PC-3 (cell line): ENCODE measurements around the gene LTA4H. TPM values are rescaled to one million over a fixed set of nuclear protein-coding genes. Genes with fewer than 3 reads are reported as not detected.

Source experiments
- ATAC-seq: fragments of 200-7000 bp; cut with Tn5 transposase; 2 replicates; pipeline ENCODE4 v1.9.1; 2020; ENCODE audit warnings: mild to moderate bottlenecking, moderate library complexity
- BruUV-seq: library from RNA; stranded (reverse); fragments of 400-500 nt; replicated peaks from 2 replicates; lab custom pipeline; 2021; lab: Mats Ljungman, UMichigan
- CTCF ChIA-PET: fragments of 300-600 bp; sonication (Branson Sonifier 250); formaldehyde crosslinking; loops from one replicate; lab custom pipeline; 2022; ENCODE audit warnings: antibody characterized with exemption; lab: Charles Lee
- POLR2A ChIA-PET: fragments of 300-600 bp; sonication (Branson Sonifier 250); formaldehyde crosslinking; loops from one replicate; lab custom pipeline; 2022; ENCODE audit warnings: antibody characterized with exemption; ENCODE audit not compliant: unreplicated experiment; lab: Charles Lee
- DNase-seq: peaks from one replicate; pipeline ENCODE4 v3.0.0-alpha.2; 2015
- H2AFZ ChIP-seq: fragments of 300-600 bp; sonication (generic); 2 replicates; pipeline ENCODE4 v1.6.0; 2016; ENCODE audit warnings: antibody characterized with exemption, low read length
- H3F3A ChIP-seq: fragments of 300-600 bp; sonication (generic); one replicate; pipeline ENCODE4 v1.6.0; 2017; ENCODE audit warnings: antibody characterized with exemption, low read length, control low read depth, mild to moderate bottlenecking; ENCODE audit not compliant: unreplicated experiment
- H3K27ac ChIP-seq: fragments of 300-600 bp; sonication (generic); 2 replicates; pipeline ENCODE4 v1.5.1; 2016; ENCODE audit warnings: mild to moderate bottlenecking, low read length
- H3K27me3 ChIP-seq: fragments of 300-600 bp; sonication (generic); 2 replicates; pipeline ENCODE4 v1.6.1; 2016; ENCODE audit warnings: low read length, mixed read lengths
- H3K36me3 ChIP-seq: fragments of 300-600 bp; sonication (generic); 2 replicates; pipeline ENCODE4 v1.6.1; 2016; ENCODE audit warnings: low read depth, mixed run types, low read length, mixed read lengths
- H3K4me1 ChIP-seq: fragments of 300-600 bp; sonication (generic); 2 replicates; pipeline ENCODE4 v1.5.1; 2016; ENCODE audit warnings: low read length; ENCODE audit not compliant: insufficient read depth
- H3K4me2 ChIP-seq: fragments of 300-600 bp; sonication (generic); 2 replicates; pipeline ENCODE4 v1.6.0; 2016; ENCODE audit warnings: low read length
- H3K4me3 ChIP-seq: fragments of 300-600 bp; sonication (generic); 2 replicates; pipeline ENCODE4 v1.5.1; 2016; ENCODE audit warnings: mild to moderate bottlenecking, low read length, mixed read lengths
- H3K79me2 ChIP-seq: fragments of 300-600 bp; sonication (generic); 2 replicates; pipeline ENCODE4 v1.6.1; 2017; ENCODE audit warnings: low read length, mixed read lengths
- H3K9ac ChIP-seq: fragments of 300-600 bp; sonication (generic); 2 replicates; pipeline ENCODE4 v1.6.0; 2016; ENCODE audit warnings: mild to moderate bottlenecking, low read length
- H3K9me2 ChIP-seq: fragments of 300-600 bp; sonication (generic); replicated peaks from 2 replicates; pipeline ENCODE4 v1.6.1; 2016; ENCODE audit warnings: mixed run types, low read length, mixed read lengths
- H3K9me3 ChIP-seq: fragments of 300-600 bp; sonication (generic); 2 replicates; pipeline ENCODE4 v1.6.1; 2016; ENCODE audit warnings: low read length, mixed read lengths
- H4K20me1 ChIP-seq: fragments of 300-600 bp; sonication (generic); 2 replicates; pipeline ENCODE4 v1.6.1; 2016; ENCODE audit warnings: low read length, mixed read lengths
- CTCF ChIP-seq: fragments of 300-600 bp; sonication (generic); conservative IDR thresholded peaks from 2 replicates; pipeline ENCODE4 v1.5.1; 2017; ENCODE audit warnings: antibody characterized with exemption, low read depth, mild to moderate bottlenecking, low read length
- EZH2 ChIP-seq: fragments of 300-600 bp; sonication (generic); IDR thresholded peaks from one replicate; pipeline ENCODE4 v1.6.1; 2017; ENCODE audit warnings: antibody characterized with exemption, mild to moderate bottlenecking, low read length; ENCODE audit not compliant: unreplicated experiment
- EZH2phosphoT487 ChIP-seq: fragments of 300-600 bp; sonication (generic); IDR thresholded peaks from 2 replicates; pipeline ENCODE4 v1.6.1; 2018; ENCODE audit warnings: mild to moderate bottlenecking, antibody characterized with exemption, low read length, borderline replicate concordance
- intact Hi-C: fragments of 100-400 bp; cut with micrococcal nuclease; formaldehyde crosslinking; loops from 2 replicates; pipeline ENCODE4 v1.9.0; 2023
- total RNA-seq: library from RNA; depleted of rRNA; stranded (reverse); fragments of >200 nt; gene quantifications from 2 replicates; pipeline ENCODE4 v1.2.3, GENCODE V29; 2014

LTA4H gene
- total RNA-seq, 1 experiment from 2014 or later = 58.4 TPM

GRCh38 chr12:96026331-96026730 lies 9.1 kb downstream of the LTA4H start:
- peaks cover 32% of the 10 kb centered on the region; the same call in 1 of the 2 replicates for H3K36me3 ChIP-seq
- CTCF ChIA-PET = no interaction called here

GRCh38 chr12:96025518-96025917 lies 9.9 kb downstream of the LTA4H start:
- intact Hi-C loops = no loop called here
- H3K27me3 ChIP-seq = no peaks in the 10 kb centered on the region
- no peak for DNase-seq
- BruUV-seq = no TSS peak
- no peaks in the 10 kb centered on the region for H3F3A ChIP-seq
- H3K9ac ChIP-seq = no peak overlapping the region
- H2AFZ ChIP-seq = no peak overlapping the region
- H3K4me2 ChIP-seq = no peak overlapping the region
- peaks cover 36% of the 10 kb centered on the region; the same call in 1 of the 2 replicates for H3K36me3 ChIP-seq
- no peak for ATAC-seq
- ChIA-PET POLR2A (no interaction called here), CTCF (no interaction called here)
- no peaks in the 10 kb centered on the region for H4K20me1 ChIP-seq
- no peak for TF ChIP-seq CTCF
- no peak for TF ChIP-seq EZH2
- no peak for TF ChIP-seq EZH2phosphoT487
- no peak overlapping the region for H3K4me3 ChIP-seq
- no peaks in the 10 kb centered on the region for H3K79me2 ChIP-seq
- H3K9me3 ChIP-seq = no peaks in the 10 kb centered on the region
- no peak overlapping the region for H3K27ac ChIP-seq
- H3K9me2 ChIP-seq = no peaks in the 10 kb centered on the region
- H3K4me1 ChIP-seq = no peaks in the 10 kb centered on the region

More at GRCh38 chr12:96026331-96026730, 9.1 kb downstream of the LTA4H start:
- no peak overlapping the region for H3K4me3 ChIP-seq
- no peak overlapping the region for H3K9ac ChIP-seq
- DNase-seq (no peak), ATAC-seq (no peak)
- no peak overlapping the region for H3K27ac ChIP-seq
- no peak overlapping the region for H3K4me2 ChIP-seq
- TF ChIP-seq EZH2 = no peak
- no peak for TF ChIP-seq CTCF
- no peak for TF ChIP-seq EZH2phosphoT487
- H2AFZ ChIP-seq = no peak overlapping the region
- no peaks in the 10 kb centered on the region for H3F3A ChIP-seq
- no peaks in the 10 kb centered on the region for H3K4me1 ChIP-seq
- peaks cover 7% of the 10 kb centered on the region; the same call in 1 of the 2 replicates for H3K79me2 ChIP-seq
- no peaks in the 10 kb centered on the region for H3K27me3 ChIP-seq
- H4K20me1 ChIP-seq = no peaks in the 10 kb centered on the region
- intact Hi-C loops = no loop called here
- no peaks in the 10 kb centered on the region for H3K9me3 ChIP-seq
- POLR2A ChIA-PET = no interaction called here
- H3K9me2 ChIP-seq = no peaks in the 10 kb centered on the region
- no TSS peak for BruUV-seq

- intact Hi-C loops = no loop called here
- DNase-seq = no peak
- Histone ChIP-seq H3K4me2 (no peak overlapping the region), H3K79me2 (no peaks in the 10 kb centered on the region), H2AFZ (no peak overlapping the region), H3K36me3 (peaks cover 39% of the 10 kb centered on the region), H3K4me3 (no peak overlapping the region), H3K9me2 (no peaks in the 10 kb centered on the region), H4K20me1 (no peaks in the 10 kb centered on the region), H3K27ac (no peak overlapping the region), H3K9ac (no peak overlapping the region), H3F3A (no peaks in the 10 kb centered on the region), H3K27me3 (no peaks in the 10 kb centered on the region), H3K4me1 (no peaks in the 10 kb centered on the region), H3K9me3 (no peaks in the 10 kb centered on the region)
- ChIA-PET POLR2A (no interaction called here), CTCF (interaction anchor here (0.7 kb wide), 1 partner anchor 334 kb away, joined by 3 read pairs; no protein-coding TSS in a partner anchor)
- ATAC-seq = no peak
- BruUV-seq = no TSS peak
- no peak for TF ChIP-seq EZH2
Measured at GRCh38 chr12:96020314-96021003, 14.9 kb downstream of the LTA4H start.
